Fibroblast of the conjunctiva (primary cell): ENCODE measurements around the gene CAMKK2.
"Not testable (repeated sequence)": the region's sequence is repeated elsewhere in the genome, so short reads cannot be mapped to it uniquely, and the experiment has no call there.

ENCODE experiments used
- DNase-seq: peaks from one replicate; pipeline ENCODE4 v3.0.0-alpha.2; 2010; ENCODE audit warnings: low read depth

Gene CAMKK2

GRCh38 chr12:121245951-121246350, 50.6 kb downstream of the CAMKK2 start:
- no peak for DNase-seq

DNA sequence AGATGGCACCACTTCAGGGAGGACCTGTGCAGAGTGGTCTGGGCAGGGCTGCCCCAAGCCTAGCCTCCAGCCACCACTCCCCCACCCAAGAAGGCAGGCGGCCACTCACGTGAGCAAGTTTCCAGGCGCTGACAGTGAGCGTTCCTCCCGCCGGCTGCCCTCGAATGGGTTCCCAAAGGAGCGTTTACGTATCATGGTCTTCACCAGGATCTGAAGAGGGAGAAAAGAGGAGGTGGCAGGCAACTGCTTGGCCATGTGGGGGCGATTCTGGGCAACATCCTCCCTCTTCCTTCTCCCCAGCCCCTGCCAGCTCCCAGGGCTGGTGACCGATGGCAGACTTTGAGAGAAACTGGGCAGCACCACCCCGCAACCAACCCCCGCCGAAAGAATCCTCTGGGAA, 51.5 kb downstream of the CAMKK2 start:
- no peak for DNase-seq

DNA sequence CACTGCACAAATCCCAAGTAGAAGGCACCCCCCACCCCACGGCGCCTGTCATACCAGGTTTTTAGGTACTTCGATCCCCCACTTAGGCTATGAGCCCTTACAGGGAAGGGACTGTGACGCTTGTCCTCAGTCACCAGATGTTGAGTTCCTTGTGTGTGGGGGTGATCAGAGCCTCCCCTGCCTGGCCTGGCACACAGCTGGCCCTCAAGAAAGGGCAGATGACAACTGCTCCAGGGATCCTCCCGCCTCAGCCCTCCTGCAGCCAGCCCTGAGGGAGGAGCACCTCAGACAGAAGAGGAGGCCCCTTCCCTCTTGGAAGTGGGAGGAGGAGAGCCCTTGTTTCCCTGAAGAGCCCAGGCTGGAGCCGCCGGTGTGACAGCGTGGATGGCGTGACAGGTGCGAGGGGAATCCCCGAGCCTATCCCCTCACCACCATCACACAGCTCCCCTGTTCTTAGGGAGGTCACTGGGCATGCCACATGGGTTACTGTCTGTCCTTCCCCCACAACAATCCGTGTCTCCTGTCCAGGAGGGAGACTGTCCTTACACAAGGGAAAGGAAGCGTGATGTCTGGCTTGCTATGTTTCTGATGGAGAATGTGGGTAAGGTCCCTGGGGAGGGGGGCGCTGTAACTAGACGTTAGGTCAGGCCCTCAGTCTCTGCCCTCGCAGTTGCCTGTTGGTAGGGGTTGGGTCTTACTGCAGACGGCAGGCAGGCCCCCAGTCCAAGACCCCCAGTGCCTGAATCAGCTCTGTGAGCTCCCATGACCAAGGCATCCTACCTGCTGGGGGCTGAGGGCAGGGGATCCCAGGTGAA, 55.1 kb downstream of the CAMKK2 start:
- no peak for DNase-seq

DNA sequence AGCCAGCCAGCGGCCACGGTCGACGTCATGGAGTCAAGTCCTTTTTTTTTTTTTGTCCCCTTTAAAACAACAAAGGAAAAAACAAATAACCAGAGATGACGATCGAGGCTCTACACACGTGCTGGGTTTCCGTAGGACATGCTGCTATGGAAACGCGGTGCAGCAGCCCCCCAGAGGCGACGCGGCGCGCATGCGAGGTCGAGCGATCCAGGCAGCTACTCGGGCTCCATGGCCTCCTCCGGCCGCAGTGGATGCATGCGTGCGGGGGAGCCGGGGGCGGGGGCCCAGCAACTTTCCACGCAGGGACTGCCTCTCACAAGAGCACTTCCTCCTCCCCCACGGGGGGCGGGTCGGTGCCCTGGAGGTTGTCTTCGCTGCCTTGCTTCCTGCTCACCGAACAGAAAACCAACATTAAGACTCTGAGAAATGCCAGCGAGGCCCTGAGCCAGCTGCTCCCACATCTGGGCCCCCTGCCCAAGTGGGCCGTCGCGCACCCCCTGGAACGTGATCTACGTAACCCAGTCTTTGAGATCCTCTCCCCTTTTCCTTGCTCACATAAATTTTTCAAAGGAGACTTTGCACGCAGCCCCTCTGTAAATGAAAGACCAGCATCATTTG, 55.9 kb downstream of the CAMKK2 start:
- DNase-seq, result peak; percentile 3

DNA sequence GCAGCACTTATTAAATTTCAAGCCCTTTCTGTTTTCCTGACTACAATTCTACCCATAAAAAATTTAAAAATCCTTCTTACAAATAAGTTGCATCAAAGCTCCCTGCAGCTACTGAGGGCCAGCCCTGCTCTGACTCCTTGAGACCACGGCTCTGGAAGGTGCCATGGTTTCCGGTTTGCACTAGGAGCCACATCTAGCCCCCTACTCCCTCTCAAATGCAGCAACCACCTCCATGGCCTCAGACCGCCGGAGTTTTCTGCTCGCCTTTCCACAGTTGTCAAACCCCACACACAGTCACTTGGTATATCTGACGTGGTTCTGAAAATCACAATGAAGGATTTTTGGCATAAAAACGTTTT, 56.5 kb downstream of the CAMKK2 start:
- DNase-seq, result no peak

DNA sequence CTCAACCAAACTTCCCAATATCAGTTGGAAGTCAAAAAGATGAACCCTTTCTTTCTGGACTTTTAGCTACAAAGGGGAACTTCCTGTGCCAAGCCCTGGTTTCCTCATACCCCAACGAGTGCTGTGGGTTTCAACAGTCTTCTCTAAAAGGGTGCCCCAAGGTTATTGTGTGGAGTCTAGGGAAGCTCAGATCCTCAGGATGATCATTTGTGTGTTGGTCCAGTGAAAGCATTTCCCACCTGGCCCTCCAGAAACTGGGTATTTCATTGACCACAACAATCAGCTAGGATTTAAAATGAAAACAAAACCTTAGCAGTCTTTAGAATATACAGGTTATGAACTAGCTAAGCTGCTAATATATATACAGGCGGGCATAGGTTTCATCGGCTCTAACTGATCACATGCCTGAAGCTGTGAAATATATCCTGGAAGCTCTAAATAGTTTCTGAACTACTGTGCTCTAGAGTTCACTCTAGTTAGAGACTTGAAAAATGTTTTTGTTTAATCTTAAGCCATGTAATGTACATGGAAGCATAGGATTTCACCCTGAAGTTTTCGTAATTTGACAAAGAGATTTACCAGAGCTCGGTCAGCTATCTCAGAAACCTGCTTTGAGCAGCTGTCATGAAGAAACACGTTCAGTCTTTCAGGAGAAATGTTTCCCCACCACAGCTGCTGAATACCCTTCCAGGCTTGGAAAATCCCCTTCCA, 57.0 kb downstream of the CAMKK2 start:
- no peak for DNase-seq

GRCh38 chr12:121238604-121239350, 57.7 kb downstream of the CAMKK2 start:
- DNase-seq, result no peak

DNA sequence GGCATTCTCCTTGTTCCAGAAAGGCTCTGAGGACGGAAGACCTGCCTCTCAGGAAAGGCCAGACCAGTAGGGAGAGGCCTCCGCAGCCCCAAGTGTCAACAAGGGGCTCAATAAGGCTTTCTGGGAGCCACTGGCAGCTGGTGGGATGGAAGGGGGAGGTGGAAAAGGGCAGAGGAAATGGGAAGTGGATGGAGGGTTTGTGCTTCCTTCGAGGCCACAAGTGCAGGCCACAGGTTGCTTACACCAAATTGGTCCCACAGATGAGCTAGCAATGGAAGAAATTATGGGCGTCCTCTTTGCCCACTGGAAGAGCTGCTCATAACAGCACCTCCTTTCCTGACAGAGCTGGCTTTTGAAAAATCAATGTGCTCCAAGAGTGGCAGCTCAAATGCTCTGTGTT, 58.4 kb downstream of the CAMKK2 start:
- DNase-seq, result no peak

DNA sequence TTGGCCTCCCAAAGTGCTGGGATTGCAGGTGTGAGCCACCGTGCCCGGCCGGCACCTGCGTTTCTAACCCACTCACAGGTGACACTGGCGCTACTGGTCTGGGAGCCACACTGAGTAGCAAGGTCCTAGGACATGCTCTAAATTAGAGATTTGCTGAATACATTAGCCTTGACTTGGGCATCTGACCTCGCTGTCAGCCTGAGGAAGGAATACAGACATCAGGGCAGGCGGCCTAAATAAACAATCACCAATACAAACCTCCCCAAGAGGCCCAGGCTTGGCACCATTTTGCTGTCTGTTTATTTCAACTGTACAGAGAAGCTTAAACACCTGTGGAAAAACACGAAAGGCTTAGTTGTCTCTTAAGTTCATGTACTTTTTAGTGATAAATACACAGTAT, 59.1 kb downstream of the CAMKK2 start:
- DNase-seq, result no peak

- no peak for DNase-seq
Measured at GRCh38 chr12:121236776-121237175, 59.7 kb downstream of the CAMKK2 start.

DNA sequence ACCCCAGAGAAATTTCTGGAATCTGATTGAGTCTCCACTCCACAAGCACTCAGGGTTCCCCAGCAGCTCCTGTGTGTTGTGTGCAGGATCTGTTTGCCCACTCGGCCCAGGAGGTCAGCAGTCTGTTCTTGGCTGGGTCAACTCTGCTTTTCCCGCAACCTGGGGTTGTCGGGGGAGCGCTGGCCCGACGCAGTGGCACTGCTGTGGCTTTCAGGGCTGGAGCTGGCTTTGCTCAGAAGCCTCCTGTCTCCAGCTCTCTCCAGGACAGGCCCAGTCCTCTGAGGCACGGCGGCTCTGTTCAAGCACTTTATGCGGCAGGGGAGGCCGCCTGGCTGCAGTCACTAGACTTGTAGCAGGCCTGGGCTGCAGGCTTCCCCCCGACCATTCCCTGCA, 62.9 kb downstream of the CAMKK2 start:
- no peak for DNase-seq

DNA sequence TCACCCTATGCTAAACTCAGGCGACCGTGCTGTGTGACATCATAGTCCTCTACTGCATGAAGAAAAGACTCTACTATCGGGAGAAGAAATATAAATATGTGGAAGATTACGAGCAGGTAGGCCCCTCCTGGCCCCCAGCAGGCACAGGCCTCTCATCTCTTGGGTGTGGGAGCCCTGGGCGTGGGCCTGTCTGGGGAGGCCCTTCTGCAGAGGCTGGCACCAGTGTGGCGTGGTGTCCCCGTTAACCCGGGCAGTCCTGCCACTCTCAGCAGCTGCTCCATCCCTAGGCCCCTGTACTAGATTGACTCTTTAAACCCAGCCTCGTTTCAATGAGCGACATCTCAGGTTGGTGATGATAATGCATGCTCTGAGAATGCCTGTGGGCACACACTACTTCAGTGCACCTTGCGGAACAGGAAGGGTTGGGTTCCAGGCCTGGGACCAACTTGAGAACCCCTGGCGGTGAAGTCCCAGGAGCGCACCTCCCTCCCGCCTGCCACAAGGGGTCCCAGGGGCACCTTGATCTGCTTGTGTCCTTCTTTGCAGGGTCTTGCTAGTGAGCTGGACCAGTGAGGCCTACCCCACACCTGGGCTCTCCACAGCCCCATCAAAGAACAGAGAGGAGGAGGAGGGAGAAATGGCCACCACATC, 63.4 kb downstream of the CAMKK2 start:
- no peak for DNase-seq

DNA sequence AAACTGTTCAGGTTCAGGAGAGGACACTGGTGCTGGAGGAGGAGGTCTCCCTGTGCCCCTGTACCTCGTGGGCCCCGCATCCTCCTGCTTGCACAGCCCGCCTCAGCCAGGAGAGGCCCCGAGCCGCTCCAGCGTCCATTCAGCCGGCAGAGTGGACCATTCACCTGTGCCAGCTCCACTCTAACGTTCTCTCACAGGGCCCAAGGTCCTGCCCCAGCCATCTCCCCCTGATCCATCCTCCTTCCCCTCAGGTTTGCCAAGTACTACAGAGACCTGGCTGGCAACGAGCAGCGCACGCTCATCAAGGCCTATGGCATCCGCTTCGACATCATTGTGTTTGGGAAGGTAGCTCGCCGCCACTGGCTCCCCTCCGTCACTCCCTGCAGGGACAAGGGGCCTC, 64.3 kb downstream of the CAMKK2 start:
- no peak for DNase-seq

- DNase-seq, result no peak
Measured at GRCh38 chr12:121230538-121230907, 66.0 kb downstream of the CAMKK2 start.

- DNase-seq, result peak; percentile 60
Measured at GRCh38 chr12:121229826-121230537, 66.5 kb downstream of the CAMKK2 start.

DNA sequence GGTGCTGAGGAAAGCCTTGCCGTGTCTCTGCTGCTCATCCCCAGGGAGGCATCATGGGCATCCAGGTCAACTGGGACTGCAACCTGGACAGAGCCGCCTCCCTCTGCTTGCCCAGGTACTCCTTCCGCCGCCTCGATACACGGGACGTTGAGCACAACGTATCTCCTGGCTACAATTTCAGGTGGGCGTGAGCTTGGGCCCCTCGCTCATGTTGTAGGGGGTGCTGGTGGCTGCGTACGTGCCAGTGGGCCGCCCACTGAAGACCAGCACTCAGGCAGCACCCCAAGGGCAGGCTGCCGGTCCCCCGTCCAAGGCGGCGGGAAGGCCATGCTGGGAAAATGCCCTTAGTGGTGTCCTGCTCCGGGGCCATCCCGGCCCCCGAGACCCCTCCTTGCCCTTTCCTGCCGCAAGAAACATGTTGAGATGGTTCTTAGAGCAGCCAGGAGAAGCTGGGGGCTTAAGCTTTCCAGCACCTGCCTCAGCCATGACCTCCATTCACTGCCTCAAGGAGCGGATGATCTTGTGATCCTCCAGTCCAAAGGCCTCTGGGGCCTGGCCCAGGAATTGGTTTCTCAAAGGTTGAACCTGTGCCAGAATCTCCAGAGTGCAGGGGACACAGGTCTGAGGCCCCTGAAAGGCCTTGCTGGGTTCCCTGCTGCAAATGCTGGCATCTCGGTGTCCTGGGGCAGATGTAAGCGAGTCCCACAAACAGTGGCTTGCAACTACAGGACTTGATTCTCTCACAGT, 67.4 kb downstream of the CAMKK2 start:
- DNase-seq, result no peak

GRCh38 chr12:121227294-121227693, 69.2 kb downstream of the CAMKK2 start:
- no peak for DNase-seq

- not testable (repeated sequence) for DNase-seq
Measured at GRCh38 chr12:121226871-121227270, 69.6 kb downstream of the CAMKK2 start.

DNA sequence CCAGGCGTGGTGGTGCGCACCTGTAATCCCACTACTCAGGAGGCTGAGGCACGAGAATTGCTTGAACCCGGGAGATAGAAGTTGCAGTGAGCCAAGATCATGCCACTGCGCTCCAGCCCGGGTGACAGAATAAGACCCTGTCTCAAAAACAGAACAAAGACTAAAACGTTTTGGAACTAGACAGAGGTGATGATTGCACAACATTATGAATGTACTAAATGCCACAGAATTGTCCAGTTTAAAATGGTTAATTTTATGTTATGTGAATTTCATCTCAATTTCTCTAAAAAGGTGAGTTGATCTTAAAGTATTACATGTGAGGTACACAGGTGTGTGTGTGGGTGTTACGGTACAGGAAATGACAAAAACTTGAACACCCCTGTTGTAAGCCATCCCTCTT, 70.1 kb downstream of the CAMKK2 start:
- DNase-seq, result no peak

GRCh38 chr12:121224591-121224990, 71.9 kb downstream of the CAMKK2 start:
- DNase-seq, result no peak
